ENCODE measurements around the gene PCCA. TPM values are rescaled to one million over a fixed set of nuclear protein-coding genes. Genes with fewer than 3 reads are reported as not detected.
A peak's percentile ranks its signal among the peaks of the same experiment; 100 is the strongest.

The PCCA gene
- polyA plus RNA-seq, 1 experiment, result 3.0 TPM

DNA sequence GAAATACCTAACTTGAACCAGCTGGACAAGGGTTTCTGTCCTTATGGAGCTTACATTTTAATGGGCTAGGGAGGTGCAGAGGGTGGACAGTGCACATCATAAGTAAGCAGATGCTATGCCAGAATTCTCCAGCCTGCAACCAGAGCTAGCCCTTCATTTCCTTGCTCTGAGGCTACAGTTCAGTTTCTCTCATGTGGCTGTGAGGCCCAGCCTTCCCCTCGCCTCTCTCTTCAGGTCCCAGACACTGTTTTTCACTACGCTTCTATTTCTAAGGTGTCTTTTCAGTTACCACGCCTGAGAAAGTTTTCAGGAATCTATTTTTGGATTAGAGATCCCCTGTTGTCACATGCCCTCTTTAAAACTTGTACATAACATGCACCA, 141.9 kb downstream of the PCCA start:
- POLR2A ChIA-PET, result no interaction called here
- CTCF ChIA-PET, result interaction anchor here (1.7 to 2.1 kb wide), 2 partner anchors 284 to 315 kb away, joined by 10 to 11 read pairs; no protein-coding TSS in a partner anchor
- TF ChIP-seq, protein P1, sequence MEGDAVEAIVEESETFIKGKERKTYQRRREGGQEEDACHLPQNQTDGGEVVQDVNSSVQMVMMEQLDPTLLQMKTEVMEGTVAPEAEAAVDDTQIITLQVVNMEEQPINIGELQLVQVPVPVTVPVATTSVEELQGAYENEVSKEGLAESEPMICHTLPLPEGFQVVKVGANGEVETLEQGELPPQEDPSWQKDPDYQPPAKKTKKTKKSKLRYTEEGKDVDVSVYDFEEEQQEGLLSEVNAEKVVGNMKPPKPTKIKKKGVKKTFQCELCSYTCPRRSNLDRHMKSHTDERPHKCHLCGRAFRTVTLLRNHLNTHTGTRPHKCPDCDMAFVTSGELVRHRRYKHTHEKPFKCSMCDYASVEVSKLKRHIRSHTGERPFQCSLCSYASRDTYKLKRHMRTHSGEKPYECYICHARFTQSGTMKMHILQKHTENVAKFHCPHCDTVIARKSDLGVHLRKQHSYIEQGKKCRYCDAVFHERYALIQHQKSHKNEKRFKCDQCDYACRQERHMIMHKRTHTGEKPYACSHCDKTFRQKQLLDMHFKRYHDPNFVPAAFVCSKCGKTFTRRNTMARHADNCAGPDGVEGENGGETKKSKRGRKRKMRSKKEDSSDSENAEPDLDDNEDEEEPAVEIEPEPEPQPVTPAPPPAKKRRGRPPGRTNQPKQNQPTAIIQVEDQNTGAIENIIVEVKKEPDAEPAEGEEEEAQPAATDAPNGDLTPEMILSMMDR (IDR thresholded peaks at IDR 0.05; ENCODE audit: insufficient read depth, low read depth, low read length), result no peak
- Histone ChIP-seq H3K4me3 (ENCODE audit: low read depth, low read length) (no peak overlapping the region), H3K27me3 (ENCODE audit: control insufficient read depth, insufficient read depth, low read length) (no peaks in the 10 kb centered on the region), H3K36me3 (ENCODE audit: control insufficient read depth, insufficient read depth, low read length) (no peaks in the 10 kb centered on the region)
- no peak for DNase-seq (ENCODE audit: low read depth)

DNA sequence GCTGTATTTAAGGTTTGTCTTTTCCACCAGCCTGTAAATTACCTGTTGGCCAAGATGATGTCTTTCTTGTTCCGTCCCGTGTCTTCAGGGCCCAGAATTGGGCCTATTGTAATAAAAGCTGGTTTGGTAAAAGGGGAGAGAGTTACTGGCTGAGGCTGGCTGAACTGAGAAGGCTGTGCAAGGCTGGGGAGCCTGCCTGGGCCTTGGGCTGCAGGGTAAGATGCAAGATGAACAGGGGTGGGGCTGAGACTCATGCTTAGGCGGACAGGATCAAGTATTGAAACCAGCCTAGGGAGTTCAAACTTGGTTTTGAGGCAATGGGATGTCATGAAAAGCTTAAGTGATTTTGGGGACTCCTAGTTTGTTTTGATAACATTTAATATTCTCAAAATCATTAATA, 142.3 kb downstream of the PCCA start:
- DNase-seq (ENCODE audit: low read depth), result no peak
- H3K27me3 ChIP-seq (ENCODE audit: control insufficient read depth, insufficient read depth, low read length), result no peaks in the 10 kb centered on the region
- CTCF ChIA-PET, result interaction anchor here (1.7 to 2.1 kb wide), 2 partner anchors 284 to 315 kb away, joined by 10 to 11 read pairs; no protein-coding TSS in a partner anchor
- no peaks in the 10 kb centered on the region for H3K36me3 ChIP-seq (ENCODE audit: control insufficient read depth, insufficient read depth, low read length)
- H3K4me3 ChIP-seq (ENCODE audit: low read depth, low read length), result no peak overlapping the region
- POLR2A ChIA-PET, result no interaction called here
- TF ChIP-seq, protein P1 (IDR thresholded peaks at IDR 0.05; ENCODE audit: insufficient read depth, low read depth, low read length), result no peak

DNA sequence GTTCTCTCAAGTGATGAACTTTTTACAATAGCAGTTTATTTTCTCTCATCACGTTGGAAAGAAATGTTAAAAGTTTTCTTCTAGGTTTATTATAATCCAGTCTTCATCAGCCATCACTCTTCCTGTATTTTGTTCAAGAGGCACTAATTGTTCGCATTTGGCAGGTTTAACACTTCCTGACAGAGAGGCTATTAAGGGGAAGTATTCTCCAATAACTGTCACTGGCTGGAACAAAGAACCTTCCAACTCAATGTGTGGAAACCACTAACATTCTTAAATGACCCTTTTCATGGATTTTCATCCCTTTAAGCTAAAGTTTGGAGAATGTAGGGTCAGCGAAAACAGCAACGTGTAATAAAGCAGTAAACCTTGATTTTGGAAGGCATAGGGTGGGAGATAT, 145.1 kb downstream of the PCCA start:
- ChIA-PET CTCF (interaction anchor here (0.6 to 2.0 kb wide), 9 partner anchors 9 to 578 kb away, joined by 3 to 9 read pairs (median 5); partner anchors contain the start of gene PCCA), POLR2A (no interaction called here)

DNA sequence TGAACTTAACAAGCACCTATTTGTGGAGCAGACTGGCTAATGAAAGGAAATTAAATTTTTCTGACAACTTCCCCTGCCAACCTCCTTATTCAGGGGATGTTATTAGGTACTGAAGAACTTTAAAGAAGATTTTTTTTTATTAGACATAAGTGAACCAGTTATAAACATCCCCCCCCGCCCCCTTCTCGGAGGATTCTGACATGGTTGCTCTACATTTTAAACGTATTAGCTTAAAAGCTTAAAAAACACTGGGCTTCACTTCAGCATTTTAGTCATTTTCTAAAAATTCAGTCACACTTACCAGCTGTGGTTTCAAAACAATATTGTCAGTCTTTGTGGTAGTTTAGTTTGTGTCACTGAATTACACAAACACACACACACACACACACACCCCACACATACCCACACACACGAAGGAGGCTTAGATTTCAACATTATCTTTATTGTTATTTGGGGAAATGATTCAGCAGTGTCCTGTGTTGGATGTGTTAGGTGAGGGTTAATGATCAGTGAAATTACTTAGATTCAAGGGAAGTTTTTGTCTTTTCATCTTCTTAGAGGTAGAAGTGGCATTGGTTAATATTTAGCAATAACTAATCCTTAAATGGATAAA, 145.7 kb downstream of the PCCA start:
- no peaks in the 10 kb centered on the region for H3K27me3 ChIP-seq (ENCODE audit: control insufficient read depth, insufficient read depth, low read length)
- ChIA-PET POLR2A (no interaction called here), CTCF (interaction anchor here (0.6 to 2.0 kb wide), 14 partner anchors 9 to 322 kb away, joined by 3 to 9 read pairs (median 5); partner anchors contain the start of gene PCCA)
- TF ChIP-seq, protein P1 (IDR thresholded peaks at IDR 0.05; ENCODE audit: insufficient read depth, low read depth, low read length), result no peak
- no peak for DNase-seq (ENCODE audit: low read depth)
- no peaks in the 10 kb centered on the region for H3K36me3 ChIP-seq (ENCODE audit: control insufficient read depth, insufficient read depth, low read length)
- no peak overlapping the region for H3K4me3 ChIP-seq (ENCODE audit: low read depth, low read length)

More for the DNA sequence above, 145.1 kb downstream of the PCCA start:
- Histone ChIP-seq H3K4me3 (ENCODE audit: low read depth, low read length) (no peak overlapping the region), H3K36me3 (ENCODE audit: control insufficient read depth, insufficient read depth, low read length) (no peaks in the 10 kb centered on the region), H3K27me3 (ENCODE audit: control insufficient read depth, insufficient read depth, low read length) (no peaks in the 10 kb centered on the region)
- TF ChIP-seq, protein P1 (IDR thresholded peaks at IDR 0.05; ENCODE audit: insufficient read depth, low read depth, low read length), result no peak
- no peak for DNase-seq (ENCODE audit: low read depth)

DNA sequence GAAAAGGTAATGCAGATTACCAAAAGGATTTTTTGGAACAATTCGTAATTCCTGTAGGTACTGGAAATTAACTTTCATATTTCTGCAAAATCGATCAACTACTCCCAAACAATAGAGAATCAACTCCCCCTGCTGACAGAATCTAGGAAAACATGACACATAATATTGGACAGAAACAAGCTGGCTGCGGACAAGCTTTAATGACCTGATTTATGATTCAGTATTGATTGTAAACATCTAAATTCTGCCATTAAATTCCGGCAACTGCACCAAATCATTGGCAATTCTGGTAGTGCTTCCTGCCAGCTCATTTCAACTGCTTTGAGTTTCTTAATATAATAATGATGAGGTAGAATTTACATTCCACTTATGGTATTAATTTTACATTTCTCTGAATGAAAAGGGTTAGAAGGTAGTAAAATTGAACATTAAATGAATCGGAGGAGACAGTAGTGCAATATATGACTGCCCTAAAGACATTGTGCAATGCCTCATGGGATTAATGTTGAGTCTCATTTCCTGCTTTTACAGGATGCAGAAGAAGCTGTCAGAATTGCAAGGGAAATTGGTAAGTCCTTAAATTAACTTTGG, 146.5 kb downstream of the PCCA start:
- H3K27me3 ChIP-seq (ENCODE audit: control insufficient read depth, insufficient read depth, low read length), result no peaks in the 10 kb centered on the region
- CTCF ChIA-PET, result interaction anchor here (0.6 to 2.0 kb wide), 12 partner anchors 10 to 879 kb away, joined by 3 to 9 read pairs (median 4); partner anchors contain the start of gene PCCA
- H3K4me3 ChIP-seq (ENCODE audit: low read depth, low read length), result no peak overlapping the region
- H3K36me3 ChIP-seq (ENCODE audit: control insufficient read depth, insufficient read depth, low read length), result no peaks in the 10 kb centered on the region
- TF ChIP-seq, protein P1 (IDR thresholded peaks at IDR 0.05; ENCODE audit: insufficient read depth, low read depth, low read length), result peak; percentile 60
- POLR2A ChIA-PET, result no interaction called here
- peak; percentile 29 for DNase-seq (ENCODE audit: low read depth)
